ENCODE results near the gene NFIB.

NFIB gene

DNA sequence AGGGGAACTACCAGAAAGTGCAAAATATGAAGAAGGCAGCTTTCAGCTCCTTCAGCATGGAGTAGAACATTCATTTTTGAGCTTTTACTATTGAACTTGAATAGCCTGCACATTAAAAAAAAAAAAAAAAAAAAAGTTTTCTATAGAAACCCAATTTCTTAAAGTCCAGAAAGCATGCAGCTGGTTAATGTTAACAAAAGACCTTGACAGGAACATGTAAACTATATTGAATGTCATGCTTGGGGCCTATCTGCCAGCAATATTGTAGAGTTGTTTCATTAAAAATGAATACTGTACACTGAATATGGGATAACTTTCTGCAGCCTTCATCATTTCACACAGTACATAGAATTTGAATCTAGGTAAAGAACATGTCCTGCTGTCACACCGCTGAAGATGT, 230.6 kb downstream of the NFIB start:
- no peak overlapping the region for H2AFZ ChIP-seq (ENCODE audit: low read length)
- H3K4me3 ChIP-seq (ENCODE audit: low read length, poor library complexity, severe bottlenecking), result no peak overlapping the region
- no peaks in the 10 kb centered on the region for H3K9me2 ChIP-seq (replicated peaks; ENCODE audit: low read depth, low read length)
- no peaks in the 10 kb centered on the region for H3F3A ChIP-seq (ENCODE audit: low read depth)
- no peaks in the 10 kb centered on the region for H3K36me3 ChIP-seq (ENCODE audit: insufficient read depth, low read length)
- H4K20me1 ChIP-seq (ENCODE audit: insufficient read depth, low read length, poor library complexity, severe bottlenecking), result no peaks in the 10 kb centered on the region
- TF ChIP-seq, protein P1, sequence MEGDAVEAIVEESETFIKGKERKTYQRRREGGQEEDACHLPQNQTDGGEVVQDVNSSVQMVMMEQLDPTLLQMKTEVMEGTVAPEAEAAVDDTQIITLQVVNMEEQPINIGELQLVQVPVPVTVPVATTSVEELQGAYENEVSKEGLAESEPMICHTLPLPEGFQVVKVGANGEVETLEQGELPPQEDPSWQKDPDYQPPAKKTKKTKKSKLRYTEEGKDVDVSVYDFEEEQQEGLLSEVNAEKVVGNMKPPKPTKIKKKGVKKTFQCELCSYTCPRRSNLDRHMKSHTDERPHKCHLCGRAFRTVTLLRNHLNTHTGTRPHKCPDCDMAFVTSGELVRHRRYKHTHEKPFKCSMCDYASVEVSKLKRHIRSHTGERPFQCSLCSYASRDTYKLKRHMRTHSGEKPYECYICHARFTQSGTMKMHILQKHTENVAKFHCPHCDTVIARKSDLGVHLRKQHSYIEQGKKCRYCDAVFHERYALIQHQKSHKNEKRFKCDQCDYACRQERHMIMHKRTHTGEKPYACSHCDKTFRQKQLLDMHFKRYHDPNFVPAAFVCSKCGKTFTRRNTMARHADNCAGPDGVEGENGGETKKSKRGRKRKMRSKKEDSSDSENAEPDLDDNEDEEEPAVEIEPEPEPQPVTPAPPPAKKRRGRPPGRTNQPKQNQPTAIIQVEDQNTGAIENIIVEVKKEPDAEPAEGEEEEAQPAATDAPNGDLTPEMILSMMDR (conservative IDR thresholded peaks at IDR 0.05; ENCODE audit: low read length), result no peak
- TF ChIP-seq EZH2phosphoT487 (IDR thresholded peaks at IDR 0.05; ENCODE audit: borderline replicate concordance), result no peak
- no peak overlapping the region for H3K4me2 ChIP-seq (ENCODE audit: low read depth, low read length, poor library complexity, severe bottlenecking)
- H3K4me1 ChIP-seq (ENCODE audit: insufficient read depth, low read length, poor library complexity, severe bottlenecking), result peaks cover 6% of the 10 kb centered on the region
- H3K9ac ChIP-seq (ENCODE audit: low read depth, low read length, poor library complexity, severe bottlenecking), result no peak overlapping the region
- H3K27me3 ChIP-seq (ENCODE audit: insufficient read depth, low read length, poor library complexity, severe bottlenecking), result no peaks in the 10 kb centered on the region
- no peaks in the 10 kb centered on the region for H3K79me2 ChIP-seq (ENCODE audit: insufficient read depth, low read length)
- H3K9me3 ChIP-seq (ENCODE audit: insufficient read depth, low read depth, low read length), result no peaks in the 10 kb centered on the region

DNA sequence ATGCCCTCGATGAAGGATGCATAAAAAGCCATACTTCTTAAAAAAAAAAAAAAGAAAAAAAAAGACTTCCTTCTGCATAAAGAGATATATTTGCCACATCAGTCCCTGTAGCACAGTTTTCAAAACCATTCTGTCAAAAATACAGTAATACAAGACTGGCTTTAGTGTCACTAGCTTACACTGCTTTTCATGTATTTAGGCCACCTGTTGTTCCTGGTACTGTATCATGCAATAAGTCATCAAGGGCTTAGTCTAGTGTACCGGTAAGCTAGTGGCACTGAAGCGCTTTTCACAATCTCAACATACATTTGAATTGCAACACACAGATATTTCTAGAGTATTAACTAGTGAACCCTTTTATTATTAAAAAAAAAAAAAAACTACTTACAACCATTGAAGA, 231.2 kb downstream of the NFIB start:
- H3K9ac ChIP-seq (ENCODE audit: low read depth, low read length, poor library complexity, severe bottlenecking), result no peak overlapping the region

DNA sequence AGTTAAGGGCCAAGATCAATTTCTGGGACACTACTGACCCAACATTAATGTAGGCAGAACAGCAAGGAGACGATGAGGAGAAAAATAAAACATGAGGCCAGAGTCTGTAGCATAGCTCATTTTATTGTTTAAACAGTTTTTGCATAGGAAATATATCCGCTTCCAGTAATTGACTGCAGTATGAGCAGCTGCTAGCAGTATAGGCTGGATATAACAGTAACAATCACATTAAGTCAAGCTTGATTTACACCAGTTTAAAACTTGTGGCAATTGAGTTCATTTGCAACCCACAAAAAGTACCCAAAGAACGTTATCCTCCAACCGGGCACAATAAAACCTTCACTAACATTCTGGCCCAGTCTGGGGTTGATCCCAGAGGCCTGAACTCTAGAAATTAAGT, 232.2 kb downstream of the NFIB start:
- no peaks in the 10 kb centered on the region for H3K79me2 ChIP-seq (ENCODE audit: insufficient read depth, low read length)
- H4K20me1 ChIP-seq (ENCODE audit: insufficient read depth, low read length, poor library complexity, severe bottlenecking), result no peaks in the 10 kb centered on the region
- peaks cover 6% of the 10 kb centered on the region for H3K4me1 ChIP-seq (ENCODE audit: insufficient read depth, low read length, poor library complexity, severe bottlenecking)
- H3F3A ChIP-seq (ENCODE audit: low read depth), result no peaks in the 10 kb centered on the region
- no peak overlapping the region for H3K4me3 ChIP-seq (ENCODE audit: low read length, poor library complexity, severe bottlenecking)
- no peaks in the 10 kb centered on the region for H3K27me3 ChIP-seq (ENCODE audit: insufficient read depth, low read length, poor library complexity, severe bottlenecking)
- no peaks in the 10 kb centered on the region for H3K36me3 ChIP-seq (ENCODE audit: insufficient read depth, low read length)
- H2AFZ ChIP-seq (ENCODE audit: low read length), result no peak overlapping the region
- TF ChIP-seq EZH2phosphoT487 (IDR thresholded peaks at IDR 0.05; ENCODE audit: borderline replicate concordance), result no peak
- TF ChIP-seq, protein P1 (conservative IDR thresholded peaks at IDR 0.05; ENCODE audit: low read length), result no peak
- no peak overlapping the region for H3K9ac ChIP-seq (ENCODE audit: low read depth, low read length, poor library complexity, severe bottlenecking)
- H3K4me2 ChIP-seq (ENCODE audit: low read depth, low read length, poor library complexity, severe bottlenecking), result no peak overlapping the region
- no peaks in the 10 kb centered on the region for H3K9me2 ChIP-seq (replicated peaks; ENCODE audit: low read depth, low read length)
- H3K9me3 ChIP-seq (ENCODE audit: insufficient read depth, low read depth, low read length), result no peaks in the 10 kb centered on the region

More for the DNA sequence above, 231.2 kb downstream of the NFIB start:
- Histone ChIP-seq H3K4me3 (ENCODE audit: low read length, poor library complexity, severe bottlenecking) (no peak overlapping the region), H3K9me3 (ENCODE audit: insufficient read depth, low read depth, low read length) (no peaks in the 10 kb centered on the region), H3F3A (ENCODE audit: low read depth) (no peaks in the 10 kb centered on the region), H3K27me3 (ENCODE audit: insufficient read depth, low read length, poor library complexity, severe bottlenecking) (no peaks in the 10 kb centered on the region), H4K20me1 (ENCODE audit: insufficient read depth, low read length, poor library complexity, severe bottlenecking) (no peaks in the 10 kb centered on the region), H2AFZ (ENCODE audit: low read length) (no peak overlapping the region), H3K4me1 (ENCODE audit: insufficient read depth, low read length, poor library complexity, severe bottlenecking) (peaks cover 6% of the 10 kb centered on the region), H3K36me3 (ENCODE audit: insufficient read depth, low read length) (no peaks in the 10 kb centered on the region), H3K79me2 (ENCODE audit: insufficient read depth, low read length) (no peaks in the 10 kb centered on the region), H3K4me2 (ENCODE audit: low read depth, low read length, poor library complexity, severe bottlenecking) (no peak overlapping the region), H3K9me2 (replicated peaks; ENCODE audit: low read depth, low read length) (no peaks in the 10 kb centered on the region)
- TF ChIP-seq, protein P1 (conservative IDR thresholded peaks at IDR 0.05; ENCODE audit: low read length), result no peak
- no peak for TF ChIP-seq EZH2phosphoT487 (IDR thresholded peaks at IDR 0.05; ENCODE audit: borderline replicate concordance)
